Embryonic facial prominence (tissue), 1 donor: ENCODE data around the gene TRIM2.
A peak's percentile ranks its signal among the peaks of the same experiment; 100 is the strongest.
"Not testable (repeated sequence)": the region's sequence is repeated elsewhere in the genome, so short reads cannot be mapped to it uniquely, and the experiment has no call there.

ENCODE experiments used
- DNase-seq: peaks from one replicate; pipeline ENCODE4 v3.0.0-alpha.2; 2016; ENCODE audit errors: extremely low spot score

TRIM2 gene

GRCh38 chr4:153204247-153204671 is at the start of gene TRIM2:
TRIM2 (plus strand) TSS chr4:153204443; CDS start chr4:153204531, 88 bp downstream.
- peak; percentile 18 for DNase-seq

DNA sequence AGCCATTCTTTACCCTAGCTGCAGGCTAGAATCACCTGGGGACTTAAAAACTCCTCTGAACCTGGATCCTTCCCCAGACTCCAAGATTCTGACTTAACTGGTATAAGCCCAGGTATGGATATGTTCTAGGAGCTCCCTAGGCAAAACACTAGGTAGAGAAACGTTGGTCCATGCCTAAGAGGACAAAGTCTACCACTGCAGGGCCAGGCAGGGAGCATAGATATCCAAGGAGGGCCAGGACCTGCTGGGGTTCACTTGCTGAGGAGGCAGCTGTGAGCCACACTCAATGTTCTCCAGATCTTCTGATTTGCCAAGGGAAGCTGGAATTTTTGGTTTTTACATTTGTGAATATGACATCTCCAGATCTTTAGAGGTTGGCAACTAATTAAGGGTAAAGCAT is 48.6 kb upstream of the TRIM2 start:
- DNase-seq: no peak

GRCh38 chr4:153156263-153156662 is 48.0 kb upstream of the TRIM2 start:
- DNase-seq: no peak

GRCh38 chr4:153156721-153157120 is 47.5 kb upstream of the TRIM2 start:
- no peak for DNase-seq

- no peak for DNase-seq
Measured at GRCh38 chr4:153159016-153159415, 45.2 kb upstream of the TRIM2 start.

GRCh38 chr4:153159728-153160221 is 44.5 kb upstream of the TRIM2 start:
- DNase-seq: no peak

DNA sequence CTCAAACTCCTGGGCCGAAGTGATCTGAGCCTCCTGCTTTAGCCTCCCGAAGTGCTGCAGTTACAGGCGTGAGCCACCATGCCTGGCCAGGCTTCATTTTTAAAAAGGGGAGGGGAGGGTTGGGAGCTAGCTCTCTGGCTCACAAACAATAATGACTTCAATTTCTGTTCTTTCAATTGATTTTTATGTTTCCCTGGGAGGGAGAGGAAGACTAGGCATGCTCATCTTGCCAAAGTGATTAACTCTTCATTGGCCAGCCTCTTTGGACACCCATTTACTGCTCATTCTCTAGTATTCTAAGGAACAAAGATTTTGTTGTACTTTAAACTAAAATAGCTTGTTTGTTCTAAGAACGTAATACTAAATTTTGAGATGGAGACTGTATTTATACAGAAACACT is 43.4 kb upstream of the TRIM2 start:
- no peak for DNase-seq

DNA sequence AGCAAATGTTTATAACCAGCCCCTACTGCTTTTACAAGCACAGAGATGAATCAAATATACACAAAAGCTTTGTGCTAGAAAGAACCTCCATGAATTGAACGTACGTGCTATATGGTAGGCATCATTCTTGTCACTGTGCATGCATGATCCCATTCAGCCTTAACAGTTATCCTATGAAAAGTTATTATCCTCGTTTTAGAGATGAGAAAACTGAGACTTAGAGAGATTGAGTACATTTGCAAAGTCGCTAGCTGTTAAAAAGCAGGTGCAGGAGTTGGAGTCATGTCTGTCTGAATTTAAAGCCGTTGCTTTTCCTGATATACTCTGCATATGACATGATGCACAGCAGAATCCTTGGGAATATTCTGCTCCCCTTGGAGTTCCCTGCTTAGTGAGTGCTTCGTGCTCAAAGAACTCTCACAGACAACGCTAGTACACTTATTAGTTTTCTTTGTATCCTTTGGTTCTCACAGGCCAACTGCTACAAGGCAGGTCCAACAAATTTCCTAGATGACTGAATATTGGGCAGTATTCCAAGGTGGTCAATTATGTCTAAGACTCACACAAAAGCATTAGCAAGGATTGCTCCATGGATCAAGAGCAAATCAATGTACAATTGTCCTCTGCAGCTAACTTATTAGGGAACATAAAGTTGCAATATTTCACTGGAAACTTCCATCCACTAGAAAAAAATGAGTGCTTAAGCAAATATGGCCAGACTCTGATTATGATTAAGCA is 42.8 kb upstream of the TRIM2 start:
- no peak for DNase-seq

DNA sequence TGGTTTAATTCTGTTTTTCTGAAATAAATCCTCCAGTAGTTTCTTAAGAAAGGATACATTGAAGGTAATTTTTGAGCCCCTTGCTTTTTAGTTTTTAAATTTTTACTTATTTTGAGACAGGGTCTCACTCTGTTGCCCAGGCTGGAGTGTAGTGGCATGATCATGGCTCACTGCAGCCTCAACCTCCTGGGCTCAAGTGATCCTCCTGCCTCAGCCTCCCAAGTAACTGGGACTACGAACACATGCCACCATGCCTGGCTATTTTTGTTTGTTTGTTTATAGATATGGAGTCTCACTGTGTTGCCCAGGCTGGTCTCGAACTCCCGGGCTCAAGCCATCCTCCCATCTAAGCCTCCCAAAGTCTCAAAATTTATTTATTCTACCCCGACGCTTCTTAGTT is 39.0 kb upstream of the TRIM2 start:
- not testable (repeated sequence) for DNase-seq

DNA sequence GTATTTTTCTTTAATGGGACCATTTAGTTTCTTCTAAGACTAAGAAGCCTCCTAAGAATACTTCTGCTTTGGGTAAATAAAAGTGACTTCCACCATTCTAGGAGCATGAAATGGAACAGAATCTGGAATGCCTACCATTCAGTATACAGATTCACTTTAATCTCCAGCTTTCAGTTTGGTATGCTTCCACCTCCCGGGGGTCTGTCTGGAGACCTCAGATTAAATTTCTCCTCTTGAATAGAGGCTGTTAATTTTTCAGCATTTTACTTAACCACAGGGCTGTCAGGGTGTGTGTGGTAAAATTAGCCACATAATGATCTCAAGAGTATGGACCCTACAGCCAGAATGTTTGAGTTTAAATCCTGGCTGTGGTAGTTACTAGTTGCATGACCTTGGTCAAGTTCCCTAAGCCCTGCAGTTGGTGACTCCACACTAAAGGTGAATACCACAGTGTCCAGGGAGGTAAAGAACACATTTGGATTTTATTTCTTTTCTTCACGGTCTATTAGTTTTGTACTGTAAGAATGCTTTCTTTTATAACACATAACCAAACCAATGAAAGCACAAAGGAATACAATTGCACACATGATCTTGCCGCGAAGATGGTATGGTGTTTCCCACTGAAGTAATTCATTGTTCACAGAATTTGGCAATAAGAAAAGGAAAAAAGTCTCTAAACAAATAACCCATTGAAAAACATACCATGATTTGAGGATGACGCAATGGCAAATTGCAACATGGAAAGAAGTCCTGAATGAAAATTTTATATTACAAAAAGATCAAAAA is 37.3 kb upstream of the TRIM2 start:
- peak; percentile 22 for DNase-seq

DNA sequence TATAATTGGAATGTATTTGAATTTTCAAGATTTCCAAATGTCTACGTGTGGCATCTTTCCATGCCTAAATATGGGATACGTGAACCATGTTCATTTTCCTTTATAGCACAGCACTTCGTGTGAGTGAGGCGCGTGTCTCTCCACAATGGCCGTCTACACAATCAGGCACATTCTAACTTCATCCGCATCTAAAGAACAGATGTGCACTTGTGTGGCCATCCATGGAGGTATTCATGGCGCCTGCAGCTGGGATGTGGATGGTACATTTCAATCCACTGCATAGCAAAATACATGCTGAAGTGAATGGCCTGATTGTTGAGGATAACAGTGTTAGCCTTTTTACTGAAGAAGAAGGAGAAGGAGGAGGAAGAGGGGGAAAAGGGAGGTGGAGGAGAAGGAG is 34.5 kb upstream of the TRIM2 start:
- no peak for DNase-seq

- no peak for DNase-seq
Measured at GRCh38 chr4:153170407-153170806, 33.8 kb upstream of the TRIM2 start.

DNA sequence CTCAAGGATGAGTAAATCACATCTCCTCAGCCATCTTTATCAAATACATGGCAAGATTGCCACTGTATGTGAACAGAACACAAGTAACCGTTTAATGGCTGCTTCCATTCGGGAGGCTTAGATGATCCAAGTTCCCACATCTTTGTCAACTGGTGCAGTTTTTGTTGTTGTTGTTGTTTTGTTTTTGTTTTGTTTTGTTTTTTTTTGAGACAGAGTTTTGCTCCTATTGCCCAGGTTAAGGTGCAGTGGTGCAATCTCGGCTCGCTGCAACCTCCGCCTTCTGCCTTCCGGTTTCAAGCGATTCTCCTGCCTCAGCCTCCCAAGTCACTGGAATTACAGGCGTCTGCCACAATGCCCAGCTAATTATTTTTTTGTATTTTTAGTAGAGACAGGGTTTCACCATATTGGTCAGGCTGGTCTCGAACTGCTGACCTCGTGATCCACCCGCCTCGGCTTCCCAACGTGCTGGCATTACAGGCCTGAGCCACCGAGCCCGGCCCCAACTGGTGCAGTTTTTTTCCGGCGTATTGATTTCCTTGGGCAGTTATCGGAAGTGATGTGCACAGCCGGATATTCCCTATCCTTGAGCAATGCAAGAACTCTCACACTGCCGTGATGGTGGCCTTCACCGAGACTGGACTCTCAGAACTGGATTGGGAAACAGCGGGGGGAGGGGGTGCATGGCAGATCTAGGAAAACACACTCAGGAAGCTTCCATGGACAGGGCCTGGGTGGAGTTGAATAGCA is 29.2 kb upstream of the TRIM2 start:
- no peak for DNase-seq

DNA sequence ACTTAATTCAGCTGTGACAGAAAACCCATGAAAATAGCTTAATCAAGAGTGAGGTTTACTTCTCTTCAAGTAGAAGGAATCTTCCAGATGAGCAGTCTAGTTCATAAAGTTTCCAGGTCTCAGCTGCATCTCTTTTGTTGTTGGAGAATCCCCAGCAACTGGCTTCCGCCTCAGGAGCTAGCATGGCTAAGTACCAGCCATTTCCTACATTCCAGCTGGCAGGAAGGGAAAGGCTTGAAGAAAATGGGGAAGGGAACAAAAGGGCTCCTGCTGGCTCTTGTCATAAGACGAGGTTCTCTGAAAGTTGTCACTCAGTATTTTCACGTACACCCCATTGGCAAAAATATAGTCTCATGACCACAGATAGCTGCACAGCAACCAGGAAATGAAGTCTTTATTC is 27.3 kb upstream of the TRIM2 start:
- no peak for DNase-seq

- DNase-seq: no peak
Measured at GRCh38 chr4:153177841-153178240, 26.4 kb upstream of the TRIM2 start.

DNA sequence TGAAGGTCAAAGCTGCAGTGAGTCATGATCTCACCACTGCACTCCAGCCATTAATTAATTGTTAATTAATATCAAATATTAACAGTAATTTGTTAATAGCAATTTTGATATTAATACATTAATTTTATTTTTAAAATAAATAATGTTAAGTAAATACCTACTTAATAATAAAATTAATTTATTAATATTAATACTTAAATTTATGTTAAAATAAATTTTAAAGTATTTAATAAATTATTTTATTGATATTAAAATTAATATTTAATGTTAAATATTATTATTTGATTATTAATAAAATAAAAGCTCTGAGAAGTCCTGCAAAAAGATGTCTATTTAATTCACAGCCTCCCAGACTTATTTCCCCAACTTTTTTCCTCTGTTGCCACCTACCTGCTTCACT is 25.1 kb upstream of the TRIM2 start:
- DNase-seq: no peak

DNA sequence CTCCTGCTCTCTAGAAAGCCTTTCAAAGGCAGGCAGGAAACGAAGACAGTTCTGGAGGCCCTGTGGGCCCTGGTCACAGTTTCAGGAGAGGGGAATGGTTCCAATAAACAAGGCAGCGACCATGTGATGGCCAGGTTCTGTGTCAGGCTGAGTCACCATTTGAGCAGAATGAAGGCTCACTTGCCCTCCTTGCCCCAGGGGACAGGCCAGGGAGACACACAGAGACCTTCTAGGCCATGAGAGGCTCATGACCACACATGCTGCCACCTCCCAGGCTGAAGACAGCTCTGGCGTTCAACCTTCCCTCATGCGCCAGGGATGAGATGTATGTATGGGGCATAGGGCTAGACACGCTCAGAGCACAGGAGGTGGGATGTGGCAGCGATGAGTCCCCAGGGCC is 22.9 kb upstream of the TRIM2 start:
- DNase-seq: no peak

GRCh38 chr4:153181700-153182099 is 22.5 kb upstream of the TRIM2 start:
- no peak for DNase-seq

GRCh38 chr4:153183146-153183545 is 21.1 kb upstream of the TRIM2 start:
- no peak for DNase-seq

DNA sequence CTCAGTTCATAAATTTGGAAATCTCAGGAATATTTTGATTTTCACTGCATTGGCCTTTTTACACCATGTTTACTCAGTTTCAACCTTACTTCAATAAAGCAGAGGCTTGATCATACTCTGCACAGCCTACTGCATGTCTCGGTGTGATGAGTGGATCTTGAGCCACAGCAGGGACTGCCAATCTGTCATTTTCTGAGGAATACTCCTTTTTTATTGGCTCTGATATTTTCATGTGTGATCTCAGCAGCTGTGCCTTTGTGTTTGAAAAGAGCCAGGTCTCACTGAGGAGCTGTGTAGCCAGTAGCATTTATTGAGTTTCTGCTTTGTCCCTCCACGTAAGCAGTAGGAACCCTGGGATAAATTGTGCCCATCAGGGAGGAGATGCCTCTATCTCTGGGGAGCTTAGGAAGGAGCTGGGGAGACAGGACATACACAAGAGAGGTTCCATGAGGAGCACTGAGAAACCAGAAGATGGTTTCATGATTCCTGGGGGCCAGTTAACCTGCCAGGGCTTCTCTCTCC is 18.9 kb upstream of the TRIM2 start:
- DNase-seq: no peak

GRCh38 chr4:153186046-153186728 is 18.1 kb upstream of the TRIM2 start:
- no peak for DNase-seq
